Islet precursor cell (in vitro differentiated cells): Measurements from ENCODE around the gene NR2E3.
"Not testable (repeated sequence)": the region's sequence is repeated elsewhere in the genome, so short reads cannot be mapped to it uniquely, and the experiment has no call there.

ENCODE experiments used
- DNase-seq: peaks from one replicate; pipeline ENCODE4 v3.0.0-alpha.2; 2018

The NR2E3 gene

DNA sequence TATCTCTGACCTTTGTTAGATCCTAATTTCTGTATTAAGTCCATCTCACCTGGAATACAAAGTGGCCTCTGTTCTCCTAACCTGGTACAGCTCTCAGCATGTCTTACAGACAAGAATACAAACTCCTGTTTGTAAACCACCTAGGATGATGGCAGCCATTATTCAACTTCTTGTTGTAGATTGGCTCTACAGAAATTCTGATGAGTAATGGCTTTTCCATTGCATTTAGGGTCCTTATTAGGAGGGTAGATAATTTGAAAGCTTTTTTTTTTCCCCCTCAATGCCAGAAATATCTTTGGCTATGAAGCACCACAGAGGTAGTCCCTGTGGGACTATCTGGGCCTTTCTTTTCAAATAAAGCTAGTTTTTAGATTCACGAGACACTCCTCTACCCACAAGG, 9.8 kb downstream of the NR2E3 start:
- DNase-seq, result no peak

DNA sequence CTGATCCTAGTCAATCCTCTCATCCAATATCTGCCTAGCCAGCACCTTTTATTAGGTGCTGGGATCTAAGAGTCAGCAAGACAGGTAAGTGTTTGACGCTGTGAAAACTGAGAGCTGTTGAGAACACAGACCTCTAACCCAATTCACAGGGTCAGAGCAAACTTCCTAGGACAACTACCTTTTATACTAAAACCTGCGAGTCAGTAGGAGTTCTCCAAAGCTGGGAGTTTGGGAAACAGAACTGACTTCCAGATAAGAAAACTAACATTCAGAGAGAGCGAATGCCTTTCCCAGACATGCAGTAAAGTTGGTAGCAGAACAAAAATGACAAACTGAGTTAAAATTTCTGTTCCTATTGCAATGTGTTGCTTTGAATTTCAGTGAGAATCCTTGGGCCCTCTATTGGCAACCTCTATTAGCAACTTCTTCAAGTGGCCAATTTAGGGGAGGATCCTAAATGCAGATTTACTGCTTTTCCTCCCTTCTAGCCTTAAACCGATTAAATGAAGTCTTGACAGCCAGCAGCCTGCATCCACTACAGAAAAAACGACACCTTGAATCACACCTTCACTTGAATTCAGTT, 11.3 kb downstream of the NR2E3 start:
- no peak for DNase-seq

GRCh38 chr15:71822890-71823630, 12.7 kb downstream of the NR2E3 start:
- DNase-seq, result no peak

GRCh38 chr15:71823801-71824200, 13.4 kb downstream of the NR2E3 start:
- DNase-seq, result no peak

GRCh38 chr15:71825021-71825730, 14.8 kb downstream of the NR2E3 start:
- no peak for DNase-seq

DNA sequence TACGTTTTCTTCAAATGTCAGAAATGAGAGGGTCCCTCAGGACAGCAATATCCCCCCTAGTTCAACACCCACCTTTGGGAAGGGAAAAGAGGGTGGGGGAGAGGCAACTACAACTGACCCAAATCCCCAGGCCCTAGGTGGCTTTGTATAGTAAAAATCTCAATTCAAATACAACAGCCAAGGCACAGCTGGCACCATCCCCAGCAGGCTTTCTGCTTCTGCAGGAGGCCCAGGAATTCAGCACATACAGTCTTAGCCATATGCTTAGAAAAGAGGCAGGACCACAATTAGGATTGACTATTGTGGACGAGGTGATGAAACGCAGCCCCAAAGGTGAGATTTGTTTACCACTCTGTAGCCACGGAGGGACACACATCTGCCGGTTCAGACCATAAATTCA, 15.8 kb downstream of the NR2E3 start:
- DNase-seq, result no peak

DNA sequence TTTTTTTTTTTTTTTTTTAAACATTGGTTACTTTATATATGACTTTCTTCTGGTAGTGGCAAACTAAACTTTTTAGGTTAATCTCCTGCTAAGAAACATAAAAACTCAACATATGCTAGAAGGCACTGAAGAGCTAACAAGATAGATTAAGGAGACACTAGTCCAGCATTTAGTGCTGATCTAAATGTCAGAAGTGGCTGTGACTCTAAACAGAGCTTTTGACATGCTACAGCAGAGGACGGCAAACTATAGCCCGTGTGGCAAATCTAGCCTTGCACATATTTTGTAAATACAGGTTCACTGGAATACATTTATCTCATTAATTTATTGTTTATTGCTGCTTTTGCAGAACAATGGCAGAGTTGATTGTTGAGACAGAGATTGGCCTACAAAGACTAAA, 20.6 kb downstream of the NR2E3 start:
- DNase-seq, result no peak

DNA sequence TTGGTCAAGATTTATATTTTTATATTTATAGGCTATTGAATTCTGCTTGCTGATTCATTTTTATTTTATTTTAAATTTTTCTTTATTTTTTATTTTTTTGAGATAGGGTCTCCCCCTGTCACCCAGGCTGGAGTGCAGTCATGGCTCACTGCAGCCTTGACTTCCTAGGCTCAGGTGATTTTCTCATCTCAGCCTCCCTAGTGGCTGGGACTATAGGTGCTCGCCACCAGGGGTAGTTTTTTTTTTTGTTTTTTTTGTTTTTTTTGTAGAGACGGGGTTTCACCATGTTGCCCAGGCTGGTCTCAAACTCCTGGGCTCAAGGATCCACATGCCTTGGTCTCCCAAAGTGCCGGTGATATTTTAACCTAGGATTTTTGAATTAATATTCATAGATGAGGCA, 31.2 kb downstream of the NR2E3 start:
- no peak for DNase-seq

DNA sequence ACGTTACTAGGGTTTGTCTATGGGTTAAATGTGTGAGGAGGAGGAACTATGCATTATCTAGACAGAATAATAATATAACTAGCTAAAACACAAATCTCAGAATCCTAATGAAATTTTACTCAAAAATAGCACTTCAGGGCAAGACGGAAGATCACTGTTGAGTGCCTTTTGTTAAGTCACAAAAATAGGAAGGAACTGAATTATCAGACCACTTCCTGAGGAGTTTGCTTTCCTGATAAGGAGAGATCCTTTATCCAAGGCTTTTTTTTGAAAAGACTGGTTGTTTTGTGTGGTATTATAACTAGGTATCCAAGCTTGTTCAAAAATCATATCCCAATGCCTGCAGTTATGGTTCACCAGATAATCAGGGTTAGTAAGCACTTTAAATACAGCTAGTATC, 34.6 kb downstream of the NR2E3 start:
- no peak for DNase-seq

DNA sequence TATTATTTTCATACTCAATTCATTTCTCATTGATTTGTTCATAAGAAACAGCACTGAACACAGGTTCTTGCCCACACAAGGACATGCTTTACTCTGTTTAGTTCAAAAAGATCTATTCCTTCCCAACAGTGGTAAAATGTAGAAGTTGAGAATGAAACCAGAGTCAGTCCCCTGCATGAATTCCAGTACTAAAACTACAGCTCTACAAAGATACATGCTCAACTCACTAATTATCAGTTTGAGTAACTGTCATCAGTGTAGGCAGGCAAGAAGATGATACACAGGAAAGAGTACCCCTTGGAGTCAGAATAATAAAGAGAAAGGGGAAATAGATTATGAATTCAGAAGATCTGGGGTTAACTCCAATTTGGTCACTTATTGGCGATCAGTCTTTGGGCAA, 43.2 kb downstream of the NR2E3 start:
- no peak for DNase-seq

DNA sequence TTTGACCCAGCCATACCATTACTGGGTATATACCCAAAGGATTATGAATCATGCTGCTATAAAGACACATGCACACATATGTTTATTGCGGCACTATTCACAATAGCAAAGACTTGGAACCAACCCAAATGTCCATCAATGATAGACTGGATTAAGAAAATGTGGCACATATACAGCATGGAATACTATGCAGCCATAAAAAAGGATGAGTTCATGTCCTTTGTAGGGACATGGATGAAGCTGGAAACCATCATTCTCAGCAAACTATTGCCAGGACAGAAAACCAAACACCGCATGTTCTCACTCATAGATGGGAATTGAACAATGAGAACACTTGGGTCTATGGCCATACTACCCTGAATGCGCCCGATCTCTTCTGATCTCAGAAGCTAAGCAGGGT, 47.9 kb downstream of the NR2E3 start:
- DNase-seq, result not testable (repeated sequence)
